NB4 (cell line): ENCODE measurements around the gene AFF3.
"Not testable (repeated sequence)": the region's sequence is repeated elsewhere in the genome, so short reads cannot be mapped to it uniquely, and the experiment has no call there.

Experiments
- POLR2A ChIP-seq: IDR thresholded peaks from 2 replicates; pipeline ENCODE4 v1.6.1; 2011; ENCODE audit warnings: mild to moderate bottlenecking; ENCODE audit not compliant: insufficient read length; ENCODE audit errors: extremely low read depth
- TF ChIP-seq, protein P1 (sequence below): IDR thresholded peaks from one replicate; pipeline ENCODE4 v1.5.1; 2012; ENCODE audit warnings: low read depth, low read length
- TF ChIP-seq, protein P2 (sequence below): IDR thresholded peaks from 2 replicates; pipeline ENCODE4 v1.6.1; 2011; ENCODE audit warnings: low read depth, low read length

DNA sequence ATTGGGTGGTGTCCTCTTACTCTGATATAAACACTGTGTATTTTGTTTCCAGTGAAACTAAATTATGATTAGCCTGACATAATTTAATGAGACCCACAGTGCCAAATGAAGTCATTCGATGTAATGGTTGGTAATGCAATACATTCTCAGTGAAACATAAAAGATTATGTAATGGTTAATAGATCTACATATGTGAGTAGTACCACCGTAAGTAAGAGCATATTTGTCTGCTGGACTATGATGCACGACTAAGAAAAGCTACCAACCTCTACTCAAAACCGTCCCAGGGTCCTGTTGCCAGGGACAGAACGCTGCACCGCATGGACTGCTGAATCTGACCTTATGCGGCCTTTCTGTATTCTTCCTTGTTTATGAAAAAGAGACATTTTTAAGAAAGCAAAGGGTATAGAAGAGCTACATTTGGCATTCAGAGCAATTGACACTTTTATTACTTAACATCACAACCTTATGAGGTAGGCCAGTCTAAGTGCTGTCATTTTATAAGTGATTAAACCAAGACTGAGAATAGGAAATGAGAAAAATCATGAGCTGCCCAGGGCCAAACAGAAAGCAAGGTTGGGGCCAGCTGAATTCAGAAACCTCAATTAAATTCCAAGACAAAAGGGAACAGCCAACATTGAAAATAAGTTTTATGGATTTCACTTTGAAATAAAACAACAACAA, 44.6 kb downstream of the AFF3 start:
- TF ChIP-seq, protein P1, sequence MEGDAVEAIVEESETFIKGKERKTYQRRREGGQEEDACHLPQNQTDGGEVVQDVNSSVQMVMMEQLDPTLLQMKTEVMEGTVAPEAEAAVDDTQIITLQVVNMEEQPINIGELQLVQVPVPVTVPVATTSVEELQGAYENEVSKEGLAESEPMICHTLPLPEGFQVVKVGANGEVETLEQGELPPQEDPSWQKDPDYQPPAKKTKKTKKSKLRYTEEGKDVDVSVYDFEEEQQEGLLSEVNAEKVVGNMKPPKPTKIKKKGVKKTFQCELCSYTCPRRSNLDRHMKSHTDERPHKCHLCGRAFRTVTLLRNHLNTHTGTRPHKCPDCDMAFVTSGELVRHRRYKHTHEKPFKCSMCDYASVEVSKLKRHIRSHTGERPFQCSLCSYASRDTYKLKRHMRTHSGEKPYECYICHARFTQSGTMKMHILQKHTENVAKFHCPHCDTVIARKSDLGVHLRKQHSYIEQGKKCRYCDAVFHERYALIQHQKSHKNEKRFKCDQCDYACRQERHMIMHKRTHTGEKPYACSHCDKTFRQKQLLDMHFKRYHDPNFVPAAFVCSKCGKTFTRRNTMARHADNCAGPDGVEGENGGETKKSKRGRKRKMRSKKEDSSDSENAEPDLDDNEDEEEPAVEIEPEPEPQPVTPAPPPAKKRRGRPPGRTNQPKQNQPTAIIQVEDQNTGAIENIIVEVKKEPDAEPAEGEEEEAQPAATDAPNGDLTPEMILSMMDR = not testable (repeated sequence)
- TF ChIP-seq, protein P2, sequence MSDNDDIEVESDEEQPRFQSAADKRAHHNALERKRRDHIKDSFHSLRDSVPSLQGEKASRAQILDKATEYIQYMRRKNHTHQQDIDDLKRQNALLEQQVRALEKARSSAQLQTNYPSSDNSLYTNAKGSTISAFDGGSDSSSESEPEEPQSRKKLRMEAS = not testable (repeated sequence)
- not testable (repeated sequence) for TF ChIP-seq POLR2A
